HG02610 (cell line): ENCODE measurements around the gene RFC2.
A peak's percentile ranks its signal among the peaks of the same experiment; 100 is the strongest.
"Not testable (repeated sequence)": the region's sequence is repeated elsewhere in the genome, so short reads cannot be mapped to it uniquely, and the experiment has no call there.

ENCODE experiments used
- ATAC-seq: cut with Tn5 transposase; IDR thresholded peaks from one replicate; pipeline ENCODE4 v1.9.1; 2021; ENCODE audit warnings: mild to moderate bottlenecking, moderate library complexity; ENCODE audit not compliant: unreplicated experiment

The RFC2 gene

DNA sequence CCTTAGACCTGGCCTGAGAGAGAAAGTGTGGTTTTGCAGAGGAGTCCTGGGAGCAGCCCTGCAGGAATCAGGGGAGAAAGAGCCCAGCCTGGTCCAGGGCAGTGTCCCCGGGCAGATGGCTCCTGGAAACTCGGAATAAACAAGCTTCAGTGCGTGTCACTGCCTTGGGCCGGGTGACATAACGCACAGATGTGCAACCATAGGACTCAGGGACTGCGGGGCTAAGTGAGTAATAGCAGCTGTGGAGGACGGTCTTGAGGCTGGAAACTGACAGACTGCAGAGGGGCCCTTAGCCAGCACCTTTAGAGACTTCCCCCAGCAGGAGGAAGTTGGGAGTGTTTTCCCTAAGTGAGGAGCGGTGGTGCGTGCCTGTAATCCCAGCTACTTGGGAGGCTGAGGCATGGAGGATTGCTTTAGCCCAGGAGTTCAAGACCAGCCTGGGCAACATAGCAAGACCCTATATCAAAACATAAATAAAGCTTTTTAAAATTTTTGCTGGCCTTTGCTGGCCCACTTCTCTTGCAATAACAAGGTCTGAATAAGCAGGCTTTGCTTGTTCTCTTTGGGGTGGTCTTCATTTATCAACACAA, 29.8 kb upstream of the RFC2 start:
- ATAC-seq: no peak

- ATAC-seq: no peak
Measured at GRCh38 chr7:74282748-74283459, 28.7 kb upstream of the RFC2 start.

DNA sequence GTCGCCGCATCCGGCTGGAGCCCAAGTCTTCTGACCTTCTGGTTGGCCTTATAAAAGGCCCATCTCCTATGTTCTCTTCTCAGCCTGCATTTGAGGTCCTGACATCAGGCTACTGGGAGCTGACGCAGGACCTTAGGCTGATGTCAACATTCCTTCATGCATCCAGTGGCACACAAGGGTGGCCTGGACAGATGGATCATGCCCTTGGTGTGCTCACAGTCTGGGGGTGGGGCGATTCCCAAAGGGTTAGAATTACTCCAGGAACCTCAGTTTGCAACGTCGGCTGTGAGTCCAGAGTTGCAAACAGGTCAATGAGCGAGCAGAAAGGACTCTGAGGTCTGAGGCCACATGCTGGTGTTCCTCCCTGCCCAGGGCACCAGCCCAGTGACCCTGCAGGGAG, 26.8 kb upstream of the RFC2 start:
- ATAC-seq: no peak

- ATAC-seq: no peak
Measured at GRCh38 chr7:74277636-74278035, 23.4 kb upstream of the RFC2 start.

DNA sequence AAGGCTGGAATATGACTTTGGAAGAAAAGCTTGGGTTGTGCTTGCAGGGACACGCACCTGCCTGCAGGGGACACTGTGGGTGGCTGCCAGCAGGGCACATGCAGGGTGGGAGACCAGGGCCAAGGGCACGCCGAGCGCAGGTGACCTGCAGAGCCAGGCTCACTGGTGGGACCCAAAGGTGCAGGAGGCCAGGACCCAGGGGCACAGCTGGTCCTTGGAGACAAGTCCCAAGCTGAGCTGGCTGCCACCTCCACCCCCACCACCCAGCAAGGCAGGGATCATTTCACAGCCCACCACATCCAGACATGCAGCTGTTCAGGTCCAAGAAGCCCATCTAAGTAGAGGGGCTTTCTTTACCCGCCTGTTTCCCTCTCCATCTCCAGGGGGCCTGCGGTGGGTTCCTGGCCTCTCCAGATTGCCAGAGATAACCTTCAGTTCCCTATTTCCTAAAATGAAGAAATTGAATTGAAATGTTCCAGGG, 21.2 kb upstream of the RFC2 start:
- no peak for ATAC-seq

- peak; percentile 84 for ATAC-seq
Measured at GRCh38 chr7:74272305-74273038, 18.3 kb upstream of the RFC2 start.

DNA sequence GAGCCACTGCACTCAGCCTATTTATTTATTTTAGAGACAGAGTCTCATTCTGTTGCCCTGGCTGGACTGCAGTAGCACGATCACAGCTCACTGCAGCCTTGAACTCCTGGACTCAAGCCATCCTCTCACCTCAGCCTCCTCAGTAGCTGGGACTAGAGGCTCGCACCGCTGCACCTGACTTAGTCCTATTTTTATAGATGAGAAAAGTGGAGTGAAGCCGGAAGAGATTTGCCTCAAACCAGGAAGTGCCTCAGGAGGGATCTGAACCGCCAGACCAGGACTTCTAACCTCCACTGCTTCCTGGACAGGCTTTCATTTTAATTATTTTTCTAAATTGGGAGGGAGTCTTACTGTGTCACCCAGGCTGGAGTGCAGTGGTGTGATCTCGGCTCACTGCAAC, 17.5 kb upstream of the RFC2 start:
- no peak for ATAC-seq

GRCh38 chr7:74269757-74270277, 15.6 kb upstream of the RFC2 start:
- ATAC-seq: no peak

DNA sequence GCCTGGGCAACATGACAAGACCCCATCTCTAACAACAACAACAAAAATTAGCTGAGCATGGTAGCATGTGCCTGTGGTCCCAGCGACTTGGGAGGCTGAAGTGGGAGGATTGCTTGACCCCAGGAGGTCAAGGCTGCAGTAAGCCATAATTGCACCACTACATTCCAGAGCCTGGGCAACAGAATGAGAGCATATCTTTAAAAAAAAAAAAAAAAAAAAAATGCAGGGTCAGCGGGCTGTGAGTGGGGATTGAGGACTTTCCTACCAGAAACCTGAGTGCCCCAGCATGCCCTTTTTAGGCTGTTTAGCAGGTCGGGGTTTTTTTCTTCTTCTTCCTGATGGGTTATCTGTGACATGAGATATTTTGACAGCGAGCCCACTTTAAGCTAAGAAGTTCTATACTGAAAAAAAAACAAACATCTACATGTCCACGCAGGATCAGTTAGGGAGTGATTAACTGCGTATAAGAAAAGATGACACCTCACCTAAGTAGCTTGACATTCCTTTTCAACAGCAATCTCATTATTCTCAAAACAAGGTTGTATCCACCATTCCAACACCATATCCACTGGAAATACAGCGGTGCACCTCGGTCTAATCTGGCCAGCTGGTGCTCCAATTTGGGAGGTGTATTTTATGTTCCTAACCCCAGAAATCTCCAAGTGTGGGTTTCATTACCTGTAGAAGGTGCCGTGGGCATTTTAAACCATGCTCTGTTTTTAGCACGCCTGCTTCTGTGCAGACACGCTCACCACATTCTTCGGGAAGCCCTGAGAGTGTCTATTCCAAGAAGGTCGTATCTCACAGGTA, 13.8 kb upstream of the RFC2 start:
- no peak for ATAC-seq

GRCh38 chr7:74266191-74266963, 12.2 kb upstream of the RFC2 start:
- ATAC-seq: no peak

- ATAC-seq: no peak
Measured at GRCh38 chr7:74263399-74264120, 9.4 kb upstream of the RFC2 start.

DNA sequence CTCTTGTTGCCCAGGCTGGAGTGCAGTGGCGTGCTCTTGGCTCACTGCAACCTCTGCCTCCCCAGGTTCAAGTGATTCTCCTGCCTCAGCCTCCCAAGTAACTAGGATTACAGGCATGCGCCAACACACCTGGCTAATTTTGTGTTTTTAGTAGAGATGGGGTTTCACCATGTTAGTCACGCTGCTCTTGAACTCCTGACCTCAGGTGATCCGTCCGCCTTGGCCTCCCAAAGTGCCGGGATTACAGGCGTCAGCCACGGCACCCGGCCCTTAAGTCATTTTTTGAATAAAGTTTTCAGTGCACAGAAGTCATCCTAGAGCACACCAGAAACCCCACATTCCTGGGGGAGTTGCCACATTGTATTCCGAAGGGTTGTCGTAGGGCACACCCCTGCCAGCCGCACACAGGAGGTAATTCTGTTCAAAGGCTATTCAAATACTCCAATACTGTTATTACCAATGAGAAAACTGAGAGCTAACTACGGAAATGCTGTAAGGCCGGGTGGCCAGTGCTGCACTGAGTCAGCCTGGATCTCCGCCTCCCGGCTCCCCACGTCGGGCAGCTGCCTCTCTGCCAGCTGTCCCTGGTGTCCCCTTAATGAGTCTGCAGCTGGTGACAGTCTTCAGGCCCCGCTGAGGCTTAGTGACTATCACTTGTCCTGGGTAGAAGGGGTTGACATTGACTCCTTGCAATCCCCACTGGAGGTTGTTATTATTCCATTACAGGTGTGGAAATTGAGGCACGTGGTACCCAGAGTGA, 8.6 kb upstream of the RFC2 start:
- ATAC-seq: no peak

- no peak for ATAC-seq
Measured at GRCh38 chr7:74258639-74259038, 4.4 kb upstream of the RFC2 start.

DNA sequence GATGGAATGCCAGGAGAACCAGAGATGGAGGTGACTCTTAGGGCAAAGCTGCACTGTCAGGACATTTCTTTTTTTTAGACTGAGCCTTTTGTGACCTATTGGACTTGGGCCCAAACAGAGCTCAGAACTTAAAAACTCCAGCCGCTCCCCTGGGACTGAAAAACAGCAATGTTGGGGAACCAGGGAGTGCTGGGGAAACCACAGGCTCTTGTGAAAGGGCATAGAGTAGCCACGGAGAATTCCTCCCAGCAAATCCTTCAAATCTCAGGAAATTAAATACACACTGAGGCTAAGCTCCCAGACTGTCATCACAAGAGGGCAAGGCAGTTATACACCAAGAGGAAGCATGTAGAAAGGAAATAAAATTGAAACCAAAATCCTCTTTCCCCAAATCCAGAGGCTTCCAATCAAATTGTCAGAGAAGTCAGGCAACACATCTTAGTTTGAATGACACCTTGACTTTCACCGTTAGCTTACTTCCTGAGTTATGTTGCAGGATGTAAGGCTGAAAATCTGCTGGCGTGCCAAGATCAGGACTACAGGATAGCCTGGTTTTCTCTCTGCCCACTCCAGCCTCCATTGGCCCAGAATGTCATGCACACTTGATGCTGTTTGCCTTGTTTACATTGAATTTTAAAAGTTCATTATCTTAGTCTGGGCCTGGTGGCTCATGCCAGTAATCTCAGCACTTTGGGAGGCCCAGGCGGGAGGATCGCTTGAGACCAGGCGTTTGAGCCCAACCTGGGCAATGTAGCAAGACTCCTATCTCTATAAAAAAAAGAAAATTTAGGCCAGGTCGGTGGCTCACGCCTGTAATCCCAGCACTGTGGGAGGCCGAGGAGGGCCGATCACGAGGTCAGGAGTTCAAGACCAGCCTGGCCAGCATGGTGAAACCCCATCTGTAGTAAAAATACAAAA, 2.6 kb upstream of the RFC2 start:
- ATAC-seq: no peak

- not testable (repeated sequence) for ATAC-seq
Measured at GRCh38 chr7:74255461-74255860, 1.3 kb upstream of the RFC2 start.

DNA sequence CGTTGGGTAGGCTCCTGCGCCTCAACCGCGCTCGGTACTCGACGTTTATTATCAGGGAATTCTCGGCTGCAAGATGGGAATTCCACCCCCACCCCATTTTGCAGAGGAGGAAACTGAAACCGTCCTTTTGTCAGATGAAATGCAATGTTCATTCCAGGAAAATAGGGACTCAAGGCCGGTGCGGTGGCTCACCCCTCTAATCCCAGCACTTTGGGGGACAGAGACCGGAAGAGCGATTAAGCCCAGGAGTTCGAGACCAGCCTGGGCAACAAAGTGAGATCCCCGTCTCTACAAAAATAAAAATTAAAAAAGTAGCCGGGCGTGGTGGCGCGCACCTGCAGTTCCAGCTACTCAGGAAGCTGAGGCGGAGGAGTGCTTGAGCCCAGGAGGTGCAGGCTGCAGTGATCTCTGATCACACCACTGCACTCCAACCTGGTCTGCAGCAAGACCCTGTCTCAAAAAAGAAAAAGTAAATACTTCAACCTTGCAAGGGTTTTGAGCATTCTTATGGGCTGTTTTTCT, 720 bp upstream of the RFC2 start:
- ATAC-seq: no peak

DNA sequence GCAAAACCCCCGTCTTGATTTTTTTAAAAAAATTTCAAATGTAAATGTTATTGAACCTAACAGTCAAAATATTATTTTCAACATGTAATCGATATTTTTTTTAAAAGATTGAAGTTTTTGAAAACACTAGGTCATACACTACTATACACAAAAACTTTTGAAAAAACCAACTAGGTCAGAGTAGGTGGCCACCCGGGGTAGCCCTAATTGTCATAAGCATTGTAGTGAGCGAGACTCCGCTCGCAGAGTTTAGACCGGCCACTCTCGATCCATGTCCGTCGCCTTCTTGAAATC, 417 bp downstream of the RFC2 start:
- ATAC-seq: no peak

DNA sequence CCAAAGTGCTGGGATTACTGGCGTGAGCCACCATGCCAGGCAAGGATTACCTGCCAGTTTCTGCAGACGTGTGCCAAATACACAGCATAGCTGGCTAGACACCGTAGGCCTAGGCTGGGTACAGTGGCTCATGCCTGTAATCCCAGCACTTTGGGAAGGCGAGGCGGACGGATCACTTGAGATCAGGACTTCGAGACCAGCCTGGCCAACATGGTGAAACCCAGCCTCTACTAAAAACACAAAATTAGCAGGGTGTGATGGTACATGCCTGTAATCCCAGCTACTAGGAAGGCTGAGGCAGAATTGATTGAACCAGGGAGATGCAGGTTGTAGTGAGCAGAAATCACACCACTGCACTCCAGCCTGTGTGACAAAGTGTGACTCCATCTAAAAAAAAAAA, 868 bp downstream of the RFC2 start:
- ATAC-seq: no peak
